ENCODE data around the gene CHST3.

CHST3 gene

DNA sequence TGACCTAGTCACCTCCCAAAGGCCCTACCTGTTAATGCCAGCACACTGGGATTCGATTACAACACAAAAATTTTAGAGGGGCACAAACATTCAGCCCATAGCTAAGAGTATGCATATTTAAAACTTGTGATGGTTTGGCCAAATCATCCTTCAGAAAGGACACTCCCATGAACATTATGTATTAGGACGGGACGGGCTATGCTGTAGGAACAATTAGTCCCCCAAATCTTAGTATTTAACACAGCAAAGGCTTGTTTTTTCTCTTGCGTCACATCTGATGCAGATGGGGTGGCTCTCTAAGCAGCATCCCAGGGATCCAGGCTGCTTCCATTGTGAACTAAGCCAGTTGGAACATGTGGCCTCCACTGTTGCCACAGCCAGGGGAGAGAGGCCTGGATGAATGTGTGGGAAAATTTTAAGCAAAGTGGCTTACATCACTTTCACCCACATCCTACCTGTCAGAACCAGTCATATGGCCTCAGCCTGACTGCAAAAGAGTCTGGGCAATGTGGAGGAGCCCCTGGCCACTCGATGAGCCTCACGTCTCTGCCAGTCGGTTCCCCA is 26.6 kb downstream of the CHST3 start:
- DNase-seq (ENCODE audit: low read depth) = no peak

DNA sequence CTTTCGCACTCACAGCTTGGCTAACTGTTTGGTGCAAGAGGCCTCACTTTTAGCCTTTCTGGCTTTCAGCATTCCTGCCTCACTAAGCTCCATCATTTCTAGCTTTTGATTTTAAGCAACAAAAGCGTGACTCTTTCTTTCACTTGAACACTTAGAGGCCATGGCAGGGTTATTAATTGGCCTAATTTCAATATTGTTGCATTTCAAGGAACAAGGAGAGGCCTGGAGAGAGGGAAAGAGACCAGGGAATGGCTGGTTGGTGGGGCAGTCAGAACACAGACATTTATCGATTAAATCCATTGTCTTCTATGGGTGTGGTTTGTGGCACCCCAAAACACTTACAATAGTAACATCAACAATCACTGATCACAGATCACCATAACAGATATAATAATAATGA is 31.3 kb downstream of the CHST3 start:
- DNase-seq (ENCODE audit: low read depth) = no peak

DNA sequence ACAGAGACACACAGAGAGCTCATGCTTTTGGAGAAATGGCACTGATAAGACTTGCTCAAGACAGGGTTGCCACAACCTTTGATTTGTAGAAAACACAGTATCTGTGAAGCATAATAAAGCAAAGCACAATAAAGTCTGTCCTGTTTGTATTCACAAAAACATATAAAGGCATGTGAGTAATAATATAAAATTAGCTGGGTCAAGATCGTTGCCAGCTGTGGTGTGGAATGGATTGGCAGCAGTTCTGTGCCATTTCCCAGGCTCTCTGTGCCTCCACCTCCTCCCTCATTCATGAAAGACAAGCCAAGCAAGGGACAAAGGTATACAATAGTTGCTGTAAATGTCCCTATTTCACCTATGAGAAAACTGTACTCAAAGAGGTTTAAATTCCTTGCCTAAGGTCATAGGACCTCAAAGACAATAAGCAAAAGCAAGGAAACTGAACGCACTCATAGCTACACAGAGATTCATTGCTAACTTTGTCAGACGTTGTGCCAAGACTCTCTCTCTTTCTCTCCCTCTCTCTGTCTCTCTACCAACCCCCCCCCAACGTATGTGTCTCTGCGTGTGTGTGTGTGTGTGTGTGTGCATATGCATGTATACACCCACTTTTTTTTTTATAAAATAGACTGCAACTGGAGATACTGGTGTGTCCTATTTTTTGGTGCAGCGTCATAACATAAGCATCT is 31.8 kb downstream of the CHST3 start:
- no peak for DNase-seq (ENCODE audit: low read depth)

DNA sequence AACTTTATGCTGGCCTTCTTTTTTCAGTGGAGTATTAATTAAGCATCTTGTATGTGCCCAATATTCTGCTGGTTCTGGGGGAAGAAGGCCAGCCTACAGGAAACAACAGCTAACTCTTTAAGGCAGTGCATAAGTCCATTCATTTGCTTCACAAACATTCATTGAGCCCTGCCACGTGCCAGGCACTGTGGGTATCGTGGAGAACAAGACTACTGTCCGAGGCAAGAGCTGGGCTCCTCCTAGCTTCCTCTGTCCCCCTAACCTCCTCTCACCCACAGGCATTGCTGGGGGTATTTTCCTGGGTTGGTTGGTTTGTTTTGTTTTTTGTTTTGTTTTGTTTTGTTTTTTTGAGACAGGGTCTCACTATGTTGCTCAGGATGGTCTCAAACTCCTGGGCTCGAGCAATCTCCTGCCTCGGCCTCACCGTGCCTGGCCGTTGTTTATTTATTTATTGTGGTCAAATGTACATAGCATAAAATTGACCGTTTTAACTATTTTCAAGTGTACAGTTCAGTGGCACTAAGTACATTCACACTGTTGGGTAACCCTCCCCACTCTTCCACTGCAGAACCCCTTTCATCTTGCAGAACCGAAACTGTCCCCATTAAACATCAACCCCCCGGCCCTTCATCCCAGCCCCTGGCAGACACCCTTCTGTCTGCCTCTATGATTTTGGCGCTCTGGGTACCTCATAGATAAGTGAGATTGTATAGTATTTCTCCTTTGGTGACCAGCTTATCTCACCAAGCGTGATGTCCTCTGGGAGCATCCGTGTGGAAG is 32.6 kb downstream of the CHST3 start:
- no peak for DNase-seq (ENCODE audit: low read depth)

DNA sequence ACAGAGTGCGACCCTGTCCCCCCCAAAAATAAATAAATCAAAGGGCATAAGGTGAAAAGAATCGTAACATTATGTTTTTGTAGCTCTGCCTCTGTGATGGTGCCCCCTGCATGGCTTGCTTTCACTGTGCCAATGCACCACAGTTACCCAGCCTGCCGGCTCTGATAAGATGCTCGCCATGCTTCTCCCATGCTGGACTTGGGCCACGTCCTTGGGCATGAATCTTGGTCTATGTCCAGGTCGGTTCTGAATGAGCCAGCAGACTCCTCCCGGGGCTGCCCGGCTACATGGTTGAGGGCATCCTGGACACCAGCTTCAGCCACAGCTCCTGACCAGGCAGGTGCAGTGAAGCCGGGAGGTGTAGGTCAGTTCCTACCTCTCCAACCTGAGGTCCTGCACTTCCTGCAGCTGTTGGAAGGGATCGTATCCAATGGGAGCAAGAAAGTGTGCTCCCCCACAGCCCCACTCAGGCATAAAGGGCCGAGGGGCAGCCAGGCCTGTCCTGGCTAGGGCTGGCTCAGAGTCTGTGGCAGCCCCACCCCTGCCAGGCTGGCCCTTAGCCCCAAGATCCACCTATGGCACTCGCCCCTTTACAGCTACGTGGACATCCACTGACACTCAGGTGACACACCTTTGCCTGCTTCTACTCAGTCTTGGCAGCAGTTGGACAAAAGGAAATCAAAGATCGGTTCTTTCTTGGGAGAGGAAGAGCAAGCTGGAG is 34.1 kb downstream of the CHST3 start:
- no peak for DNase-seq (ENCODE audit: low read depth)

DNA sequence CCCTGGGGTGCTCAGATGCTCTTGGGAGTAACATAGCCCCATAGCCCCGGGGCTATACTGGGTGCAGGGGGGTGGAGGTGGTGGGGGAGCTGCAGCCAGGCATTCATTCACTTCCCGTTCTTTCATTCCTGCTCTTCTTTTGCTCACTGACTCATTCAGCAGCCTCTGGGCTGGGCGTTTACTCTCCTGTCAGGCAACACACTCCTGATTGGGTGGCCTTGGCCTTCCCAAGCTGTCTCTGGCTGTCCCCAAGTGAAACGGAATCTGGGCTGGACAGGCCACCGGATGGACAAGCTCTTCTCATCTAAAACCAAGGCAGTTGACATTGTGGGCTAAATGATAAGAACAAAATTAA is 34.6 kb downstream of the CHST3 start:
- DNase-seq (ENCODE audit: low read depth) = no peak

DNA sequence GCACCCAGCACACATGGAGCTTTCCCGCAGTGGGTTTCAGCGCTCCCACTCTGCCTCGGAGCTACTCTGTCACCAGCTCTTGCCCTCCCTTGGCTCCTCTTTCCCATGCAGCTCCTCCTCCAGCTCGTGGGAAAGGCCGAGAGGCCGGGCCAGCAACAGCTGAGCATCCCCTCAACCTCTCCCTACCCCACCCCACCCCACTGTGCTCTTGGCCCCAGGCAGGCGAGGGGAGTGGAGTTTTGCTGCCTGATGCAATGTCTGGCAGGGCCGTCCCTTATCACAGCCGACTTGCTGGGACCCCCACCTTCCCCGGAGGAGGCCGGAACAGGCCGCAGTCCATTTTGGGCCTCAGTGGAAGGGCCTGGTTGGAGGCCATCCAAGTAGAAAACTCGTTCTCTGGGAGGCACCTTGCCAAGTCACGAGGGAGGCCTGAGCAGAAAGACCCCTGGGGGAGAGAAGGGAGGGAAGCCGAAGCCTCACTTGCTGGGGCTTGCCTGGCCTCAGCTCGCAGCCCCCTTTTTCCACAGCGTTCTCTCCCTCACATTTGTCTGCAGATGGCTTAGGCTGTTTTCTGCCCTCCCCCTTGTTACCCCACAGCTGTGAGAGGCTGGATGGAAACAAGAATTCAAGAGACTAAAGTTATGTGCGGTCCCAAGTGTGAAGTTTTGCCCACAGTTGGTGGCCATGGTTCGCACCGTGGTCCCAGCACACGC is 35.3 kb downstream of the CHST3 start:
- DNase-seq (ENCODE audit: low read depth) = no peak

DNA sequence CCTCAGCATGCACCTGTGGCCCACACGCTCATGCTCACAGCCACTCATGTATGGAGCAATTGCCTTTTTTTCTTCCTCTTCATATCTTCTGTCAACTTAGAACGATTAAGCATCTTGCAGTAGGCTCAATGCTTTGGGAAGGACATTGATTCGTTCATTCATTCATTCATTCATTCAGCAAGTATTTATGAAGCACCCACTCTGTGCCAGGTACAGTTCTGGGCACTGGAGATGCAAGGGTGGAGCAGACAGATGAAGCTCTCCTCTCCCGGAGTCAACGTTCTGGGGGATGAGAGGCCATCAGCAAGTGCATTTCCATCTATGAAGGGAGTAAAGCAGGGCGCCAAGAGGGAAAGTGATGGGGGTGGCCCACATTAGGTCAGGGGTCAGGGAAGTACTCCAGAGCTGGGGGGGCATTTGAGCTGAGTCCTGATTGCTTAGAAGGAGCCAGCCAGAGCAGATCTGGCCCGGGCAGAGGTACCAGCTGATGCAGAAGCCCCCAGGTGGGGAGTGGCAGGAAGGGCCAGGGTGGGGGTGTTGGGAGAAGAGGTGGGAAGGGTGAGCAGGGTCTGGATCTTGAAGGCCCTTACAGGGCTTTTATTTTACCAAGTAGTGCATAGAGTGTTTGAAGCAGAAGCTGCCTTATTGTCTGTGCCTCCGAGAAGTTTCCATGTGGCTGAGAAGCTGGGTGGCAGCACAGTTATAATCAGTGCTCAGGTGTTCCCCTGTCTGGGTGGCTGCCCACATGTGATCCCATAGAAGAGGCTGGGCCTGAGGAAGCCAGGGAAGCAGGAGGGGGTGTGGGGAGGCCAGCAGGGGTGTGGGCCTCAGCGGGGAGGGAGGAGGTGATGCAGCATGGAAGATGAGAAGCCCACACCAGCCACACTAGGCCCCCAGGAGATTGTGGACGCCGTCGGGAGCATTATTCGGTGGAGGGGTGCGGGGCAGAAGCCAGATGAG is 36.2 kb downstream of the CHST3 start:
- DNase-seq (ENCODE audit: low read depth) = no peak

DNA sequence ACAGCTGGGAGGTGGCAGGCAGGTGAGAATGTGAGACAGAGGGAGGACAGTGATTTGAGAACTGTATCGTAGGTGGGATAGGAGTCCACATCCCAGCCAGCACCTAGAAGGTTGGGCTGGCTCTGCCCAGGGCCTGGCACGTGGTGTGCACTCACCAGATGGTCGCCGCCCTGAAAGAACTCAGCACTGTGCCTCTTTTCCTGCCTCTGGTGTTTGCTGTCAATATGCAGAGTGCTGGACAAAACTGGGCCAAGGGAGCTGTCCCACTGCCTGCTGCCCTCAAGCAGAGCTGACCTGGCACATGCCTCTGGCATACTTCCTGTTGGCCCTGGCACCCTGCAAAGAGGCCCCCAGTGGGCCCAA is 36.8 kb downstream of the CHST3 start:
- DNase-seq (ENCODE audit: low read depth) = no peak

DNA sequence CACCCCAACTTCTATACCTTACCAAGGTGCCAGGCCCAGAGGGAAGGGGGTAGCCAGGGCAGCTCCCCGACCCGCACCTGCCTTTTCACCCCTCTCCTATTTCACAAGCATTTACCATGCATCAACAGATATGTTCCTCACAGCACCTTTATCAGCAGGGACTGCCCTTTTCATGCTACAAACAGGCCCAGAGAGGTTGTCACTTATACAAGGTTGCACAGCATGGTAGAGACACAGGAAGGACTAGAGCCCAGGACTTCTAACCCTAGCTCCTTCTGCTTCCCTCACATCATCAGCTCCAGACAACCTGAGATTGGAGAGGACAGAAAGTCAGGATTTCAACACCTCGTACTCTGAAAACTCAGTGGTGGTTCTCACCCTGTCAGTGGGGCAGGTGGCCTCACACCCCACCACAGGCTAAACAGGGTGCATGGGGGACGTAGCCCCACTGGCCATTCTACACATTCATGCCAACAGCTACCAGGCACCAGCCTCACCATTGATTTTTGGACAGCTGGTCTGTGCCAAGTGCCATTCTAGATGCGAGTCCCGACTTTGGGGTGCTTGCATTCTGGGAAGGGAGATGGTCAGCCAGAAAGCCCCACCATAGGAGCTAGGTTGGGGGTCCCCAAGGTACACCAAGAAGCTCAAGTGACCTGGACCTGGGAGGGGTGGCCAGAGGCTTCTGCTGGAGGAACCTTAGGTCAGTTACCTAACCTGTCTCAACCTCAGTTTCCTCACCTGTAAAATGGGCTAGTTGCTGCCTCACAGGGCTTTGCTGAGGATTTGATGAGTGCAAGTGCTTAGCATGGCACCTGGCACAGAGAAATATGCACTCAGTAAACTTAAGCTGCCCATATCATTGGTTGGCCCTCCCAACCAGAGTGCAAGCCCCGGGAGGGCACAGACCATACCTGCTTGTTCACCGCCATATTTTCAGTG is 38.4 kb downstream of the CHST3 start:
- no peak for DNase-seq (ENCODE audit: low read depth)

DNA sequence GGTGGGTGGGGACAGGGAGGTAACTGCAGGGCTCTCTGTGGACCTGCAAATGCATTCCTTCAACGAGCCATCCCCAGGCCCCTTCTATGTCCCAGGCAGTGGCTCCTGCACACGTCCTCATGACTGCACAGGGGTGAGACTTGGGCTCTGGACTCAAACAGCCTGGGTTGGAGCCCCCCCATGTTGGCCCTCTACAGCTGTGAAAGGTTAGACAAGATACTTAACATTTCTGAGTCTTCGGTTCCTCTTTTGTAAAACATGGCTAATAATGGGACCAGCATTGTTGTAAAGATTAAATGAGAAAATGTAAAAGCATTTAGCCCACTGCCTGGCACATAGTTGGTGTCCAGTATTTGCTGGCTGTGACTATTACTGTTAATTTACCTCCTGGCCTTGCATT is 41.8 kb downstream of the CHST3 start:
- DNase-seq (ENCODE audit: low read depth) = no peak

DNA sequence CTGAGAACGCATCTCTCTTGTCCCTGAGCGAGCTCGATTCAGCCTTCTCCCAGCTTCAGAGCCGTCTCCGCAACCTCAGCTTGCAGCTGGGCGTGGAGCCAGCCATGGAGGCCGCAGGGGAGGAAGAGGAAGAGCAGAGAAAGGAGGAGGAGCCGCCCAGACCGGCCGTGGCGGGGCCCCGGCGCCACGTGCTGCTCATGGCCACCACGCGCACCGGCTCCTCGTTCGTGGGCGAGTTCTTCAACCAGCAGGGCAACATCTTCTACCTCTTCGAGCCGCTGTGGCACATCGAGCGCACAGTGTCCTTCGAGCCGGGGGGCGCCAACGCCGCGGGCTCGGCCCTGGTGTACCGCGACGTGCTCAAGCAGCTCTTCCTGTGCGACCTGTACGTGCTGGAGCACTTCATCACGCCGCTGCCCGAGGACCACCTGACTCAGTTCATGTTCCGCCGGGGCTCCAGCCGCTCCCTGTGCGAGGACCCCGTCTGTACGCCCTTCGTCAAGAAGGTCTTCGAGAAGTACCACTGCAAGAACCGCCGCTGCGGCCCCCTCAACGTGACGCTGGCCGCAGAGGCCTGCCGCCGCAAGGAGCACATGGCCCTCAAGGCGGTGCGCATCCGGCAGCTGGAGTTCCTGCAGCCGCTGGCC is 43.2 kb downstream of the CHST3 start:
- no peak for DNase-seq (ENCODE audit: low read depth)

DNA sequence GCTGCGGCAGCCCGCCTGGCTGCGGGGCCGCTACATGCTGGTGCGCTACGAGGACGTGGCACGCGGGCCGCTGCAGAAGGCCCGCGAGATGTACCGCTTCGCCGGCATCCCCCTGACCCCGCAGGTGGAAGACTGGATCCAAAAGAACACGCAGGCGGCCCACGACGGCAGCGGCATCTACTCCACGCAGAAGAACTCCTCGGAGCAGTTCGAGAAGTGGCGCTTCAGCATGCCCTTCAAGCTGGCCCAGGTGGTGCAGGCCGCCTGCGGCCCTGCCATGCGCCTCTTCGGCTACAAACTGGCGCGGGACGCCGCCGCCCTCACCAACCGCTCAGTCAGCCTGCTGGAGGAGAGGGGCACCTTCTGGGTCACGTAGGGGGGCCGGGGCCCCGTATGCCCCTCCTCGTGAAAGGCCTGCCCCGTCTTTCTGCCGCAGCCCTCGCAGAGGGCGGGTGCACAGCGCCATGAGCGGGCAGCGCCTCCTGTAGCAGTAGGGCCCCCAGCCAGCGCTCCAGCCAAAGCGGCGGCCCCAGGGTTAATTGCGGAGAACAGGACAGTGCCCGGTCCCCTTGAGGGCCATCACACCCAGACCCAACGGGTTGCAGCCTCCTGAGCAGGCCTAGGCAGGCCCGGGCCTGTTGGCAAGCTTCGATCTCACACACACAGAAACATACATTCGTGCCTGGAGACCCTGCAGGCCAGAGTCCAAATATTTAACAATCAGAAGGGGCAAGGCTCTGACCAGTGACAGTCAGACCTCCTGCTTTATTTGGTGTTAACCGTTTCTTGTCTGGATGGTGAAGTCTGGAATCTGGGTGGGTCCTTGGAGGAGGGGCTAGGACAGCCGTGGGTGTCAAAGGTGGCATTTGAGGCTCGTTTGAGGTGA is 44.1 kb downstream of the CHST3 start:
- DNase-seq (ENCODE audit: low read depth) = no peak

DNA sequence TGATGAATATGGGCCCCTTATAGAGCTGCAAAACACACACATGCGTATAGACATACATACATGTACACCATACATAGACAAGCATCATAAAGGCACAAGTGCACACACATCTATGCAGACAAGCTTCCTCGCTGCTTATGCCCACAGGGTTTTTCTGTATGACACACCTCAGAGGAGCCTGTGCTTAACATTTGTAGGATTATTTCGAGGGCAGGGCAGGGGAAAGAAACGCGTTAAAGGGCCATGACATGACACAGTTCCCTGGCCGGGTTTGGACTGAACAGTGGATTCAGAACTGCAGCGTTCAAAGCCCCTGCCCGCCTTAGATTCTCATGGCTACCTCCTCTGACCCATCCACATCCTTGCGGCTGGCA is 44.8 kb downstream of the CHST3 start:
- DNase-seq (ENCODE audit: low read depth) = no peak

DNA sequence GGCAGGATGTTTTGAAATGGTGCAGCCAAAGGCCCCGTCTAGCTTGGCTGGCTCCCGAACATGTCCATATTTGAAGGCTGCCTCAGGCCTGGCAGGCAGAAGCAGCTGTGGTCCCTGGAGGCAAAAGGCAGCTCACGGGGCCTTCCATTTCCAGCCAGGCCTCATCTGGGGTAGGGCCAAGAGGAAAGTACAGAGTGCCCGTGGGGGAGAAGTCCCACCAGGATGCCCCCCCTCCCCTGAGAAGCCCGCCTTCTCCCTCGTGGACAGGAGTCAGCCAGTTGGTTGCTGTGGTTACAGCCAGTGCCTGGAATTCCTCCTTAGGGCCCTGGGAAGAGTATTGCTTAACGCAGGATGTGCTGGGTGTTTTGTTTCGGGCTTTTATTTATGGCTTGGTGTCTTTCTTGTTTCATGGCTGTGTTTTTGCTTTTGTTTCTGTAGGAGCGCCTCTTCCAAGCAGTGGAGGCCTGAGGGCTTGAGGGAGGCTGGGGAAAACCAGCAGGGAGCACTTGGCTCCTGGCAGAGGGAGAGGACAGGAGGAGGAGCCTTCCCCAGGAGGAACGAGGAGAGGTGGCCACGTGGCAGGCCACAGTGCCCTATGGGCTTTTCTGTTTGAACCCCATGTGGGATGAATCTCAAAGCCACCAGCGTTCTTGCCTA is 45.4 kb downstream of the CHST3 start:
- DNase-seq (ENCODE audit: low read depth) = no peak

DNA sequence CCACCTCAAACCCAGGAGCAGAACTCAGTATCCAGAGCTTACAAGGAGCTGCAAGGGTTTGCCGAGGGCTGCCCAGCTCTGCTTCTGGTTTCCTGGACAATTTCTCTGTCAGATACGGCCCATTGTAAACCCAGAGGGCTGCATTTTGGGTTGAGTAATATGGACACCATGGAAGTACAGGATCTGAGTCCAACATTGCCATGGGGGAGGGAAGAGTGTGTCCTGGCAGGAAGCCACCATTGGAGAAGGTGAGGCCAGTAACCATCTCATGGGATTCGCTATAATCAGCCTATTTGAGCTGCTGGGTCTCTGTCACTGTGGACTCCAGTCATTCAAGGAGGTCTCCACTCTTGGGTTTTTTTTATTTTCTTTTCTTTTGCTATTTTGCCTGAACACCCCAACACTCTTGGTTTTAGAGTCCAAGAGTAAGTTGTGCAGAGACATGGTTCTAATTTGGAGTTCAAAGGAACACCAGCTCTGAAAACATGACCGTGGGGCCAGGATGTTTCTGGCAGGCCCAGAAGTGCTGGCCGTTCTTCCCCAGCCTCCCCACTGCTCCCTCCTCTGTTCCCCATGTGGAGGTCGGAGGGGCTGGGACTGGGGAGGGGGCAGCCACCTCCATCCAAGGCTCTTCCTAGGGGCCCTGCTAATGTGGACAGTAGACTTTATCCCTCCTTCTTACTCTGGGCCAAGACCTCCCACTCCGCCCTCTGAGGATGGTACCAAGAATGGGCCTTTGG is 46.2 kb downstream of the CHST3 start:
- DNase-seq (ENCODE audit: low read depth) = no peak

DNA sequence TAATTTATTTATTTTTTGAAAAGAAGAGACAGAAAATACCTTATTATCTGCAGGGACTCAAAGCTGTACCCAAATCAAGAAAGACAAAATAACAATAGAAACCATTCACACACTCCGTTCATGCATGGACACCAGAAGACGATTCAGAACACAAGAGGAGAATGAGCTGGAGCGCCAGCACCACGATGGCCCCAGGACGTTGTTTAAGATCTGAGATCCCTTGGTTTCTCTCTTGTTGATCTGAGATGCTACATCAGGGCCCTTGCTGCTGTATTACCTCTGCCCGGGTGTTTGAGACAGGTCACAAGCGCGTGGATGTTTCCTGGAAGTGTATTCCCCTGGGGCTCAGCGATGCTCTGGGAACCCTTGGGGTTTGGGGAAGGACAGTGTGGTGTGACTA is 46.8 kb downstream of the CHST3 start:
- no peak for DNase-seq (ENCODE audit: low read depth)

Measured in stimulated activated CD8-positive, alpha-beta memory T cell treated with anti-CD3 and anti-CD28 coated beads, Interleukin-12 subunit alpha, Interleukin-12 subunit beta, amount 100 ng/mL, for 1 hour (primary cell).